Measurements from ENCODE around the gene FMNL2.

The FMNL2 gene

DNA sequence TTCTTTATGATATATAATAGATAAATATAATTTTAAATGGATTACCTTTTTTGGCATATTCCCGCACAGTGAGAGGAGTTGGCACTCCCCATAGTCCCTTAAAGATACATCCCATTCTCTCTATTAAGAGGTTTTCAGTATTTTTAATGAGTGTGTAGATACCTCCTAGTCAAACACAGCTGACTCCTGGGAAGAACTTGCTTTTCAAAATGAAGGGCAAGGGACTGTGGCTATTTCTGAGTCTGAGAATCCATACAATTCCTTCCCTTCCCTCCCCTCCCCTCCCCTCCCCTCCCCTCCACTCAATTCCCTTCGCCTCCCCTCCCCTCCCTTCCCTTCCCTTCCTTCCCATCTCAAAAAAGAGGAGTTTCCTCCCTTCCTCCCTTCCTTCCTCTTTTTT, 288.8 kb downstream of the FMNL2 start:
- no peak overlapping the region for H3K14ac ChIP-seq (ENCODE audit: low read length)
- WGBS, 2 donors (ENCODE audit: extremely low coverage in 2 of 2, insufficient read length in 2 of 2, insufficient replicate concordance in 1 of 2) = no CpG with 5 or more reads among the region's 2 CpGs
- peaks cover 22 to 91% of the 10 kb centered on the region in 2 donors for H3K36me3 ChIP-seq (replicated peaks in 1 of 2; ENCODE audit: control insufficient read depth in 2 of 2, insufficient read depth in 2 of 2, low read length in 2 of 2)

DNA sequence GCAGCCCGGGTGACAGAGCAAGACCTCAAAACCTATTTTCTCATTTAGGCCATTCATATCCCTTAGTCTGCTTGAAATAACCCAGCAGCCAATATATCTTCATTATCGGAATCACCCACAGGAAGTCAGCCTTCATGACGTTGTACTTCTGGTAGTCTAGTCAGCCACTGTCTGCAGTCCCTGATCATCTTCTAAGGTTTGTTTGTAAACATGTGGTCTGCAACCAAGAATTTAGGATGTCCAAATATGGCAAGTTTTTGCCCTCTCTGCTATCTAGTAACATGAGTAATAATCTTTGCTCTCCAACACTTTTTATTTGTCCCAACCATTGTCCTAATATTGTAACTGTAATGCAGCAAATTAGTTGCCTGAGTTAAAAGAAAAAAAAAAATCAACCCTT, 289.8 kb downstream of the FMNL2 start:
- peaks cover 16 to 92% of the 10 kb centered on the region in 2 donors for H3K36me3 ChIP-seq (replicated peaks in 1 of 2; ENCODE audit: control insufficient read depth in 2 of 2, insufficient read depth in 2 of 2, low read length in 2 of 2)

More for the DNA sequence above, 288.8 kb downstream of the FMNL2 start:
- H3K79me1 ChIP-seq (ENCODE audit: low read depth, low read length) = no peaks in the 10 kb centered on the region
- no peak overlapping the region for H4K91ac ChIP-seq (ENCODE audit: low read depth, low read length, poor library complexity)
- no peak overlapping the region for H3K4ac ChIP-seq (ENCODE audit: low read length)
- no peak overlapping the region for H3K18ac ChIP-seq (ENCODE audit: low read length)
- H2BK5ac ChIP-seq (ENCODE audit: low read length) = no peak overlapping the region
- H4K8ac ChIP-seq (ENCODE audit: low read depth, low read length) = no peak overlapping the region
- H3K4me3 ChIP-seq (ENCODE audit: low read length in 2 of 2) = no peak overlapping the region
- no peak overlapping the region for H2AK5ac ChIP-seq (ENCODE audit: low read depth, low read length)
- no peak overlapping the region for H3K4me2 ChIP-seq (ENCODE audit: insufficient read depth, low read length, poor library complexity, severe bottlenecking)
- no peak overlapping the region for H3K23ac ChIP-seq (ENCODE audit: low read depth, low read length, poor library complexity)
- H2BK12ac ChIP-seq (ENCODE audit: low read length) = no peak overlapping the region
- H3K9me3 ChIP-seq (replicated peaks in 1 of 2; ENCODE audit: control insufficient read depth in 2 of 2, insufficient read depth in 1 of 2, low read depth in 1 of 2, low read length in 2 of 2) = no peaks in the 10 kb centered on the region
- DNase-seq (ENCODE audit: low spot score) = no peak
- H3K27ac ChIP-seq (replicated peaks; ENCODE audit: low read length) = no peak overlapping the region
- H3K9ac ChIP-seq (ENCODE audit: low read depth, low read length, poor library complexity) = no peak overlapping the region
- H3K27me3 ChIP-seq (ENCODE audit: control insufficient read depth in 3 of 3, insufficient read depth in 3 of 3, low read depth in 1 of 3, low read length in 3 of 3) = no peaks in the 10 kb centered on the region
- peaks cover 0 to 7% of the 10 kb centered on the region in 2 donors for H3K4me1 ChIP-seq (ENCODE audit: control insufficient read depth in 2 of 2, insufficient read depth in 1 of 2, low read depth in 1 of 2, low read length in 2 of 2)
- no peak overlapping the region for H2BK120ac ChIP-seq (ENCODE audit: low read depth, low read length)
- H2AFZ ChIP-seq (ENCODE audit: low read length) = no peak overlapping the region
- H2BK15ac ChIP-seq (ENCODE audit: low read length) = no peak overlapping the region

DNA sequence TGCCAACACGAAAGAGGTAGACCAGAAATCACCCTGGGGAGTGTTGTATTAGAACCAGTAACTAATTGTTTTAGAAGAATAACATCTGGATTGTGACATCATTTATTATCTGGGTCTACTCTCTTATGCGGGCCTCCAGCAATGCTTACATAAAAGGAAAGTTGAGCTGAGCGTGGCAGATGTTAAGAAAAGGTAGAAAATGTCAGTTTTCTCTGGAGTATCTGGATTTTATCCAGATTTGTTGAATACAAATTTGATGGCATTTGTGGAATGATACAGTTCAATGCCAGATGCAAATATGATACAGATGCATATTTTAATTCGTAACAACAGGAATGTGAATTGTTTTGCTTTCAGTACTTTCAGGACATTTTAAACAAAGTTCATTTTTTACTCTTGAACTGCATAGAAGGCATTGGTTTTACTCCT, 292.0 kb downstream of the FMNL2 start:
- no peak for DNase-seq (ENCODE audit: low spot score)
- peaks cover 0 to 7% of the 10 kb centered on the region in 2 donors for H3K4me1 ChIP-seq (ENCODE audit: control insufficient read depth in 2 of 2, insufficient read depth in 1 of 2, low read depth in 1 of 2, low read length in 2 of 2)
- no peak overlapping the region for H4K91ac ChIP-seq (ENCODE audit: low read depth, low read length, poor library complexity)
- H2AK5ac ChIP-seq (ENCODE audit: low read depth, low read length) = no peak overlapping the region
- no CpG with 5 or more reads among the region's 4 CpGs for WGBS, 2 donors (ENCODE audit: extremely low coverage in 2 of 2, insufficient read length in 2 of 2, insufficient replicate concordance in 1 of 2)
- no peaks in the 10 kb centered on the region for H3K9me3 ChIP-seq (replicated peaks in 1 of 2; ENCODE audit: control insufficient read depth in 2 of 2, insufficient read depth in 1 of 2, low read depth in 1 of 2, low read length in 2 of 2)
- peaks cover 12 to 90% of the 10 kb centered on the region in 2 donors for H3K36me3 ChIP-seq (replicated peaks in 1 of 2; ENCODE audit: control insufficient read depth in 2 of 2, insufficient read depth in 2 of 2, low read length in 2 of 2)
- H4K8ac ChIP-seq (ENCODE audit: low read depth, low read length) = no peak overlapping the region
- H2AFZ ChIP-seq (ENCODE audit: low read length) = no peak overlapping the region
- no peak overlapping the region for H2BK12ac ChIP-seq (ENCODE audit: low read length)
- no peak overlapping the region for H3K4ac ChIP-seq (ENCODE audit: low read length)
- H2BK120ac ChIP-seq (ENCODE audit: low read depth, low read length) = no peak overlapping the region
- no peak overlapping the region for H3K9ac ChIP-seq (ENCODE audit: low read depth, low read length, poor library complexity)
- H3K27me3 ChIP-seq (ENCODE audit: control insufficient read depth in 3 of 3, insufficient read depth in 3 of 3, low read depth in 1 of 3, low read length in 3 of 3) = no peaks in the 10 kb centered on the region
- H3K18ac ChIP-seq (ENCODE audit: low read length) = no peak overlapping the region
- H3K4me3 ChIP-seq (ENCODE audit: low read length in 2 of 2) = no peak overlapping the region
- no peaks in the 10 kb centered on the region for H3K79me1 ChIP-seq (ENCODE audit: low read depth, low read length)
- no peak overlapping the region for H2BK15ac ChIP-seq (ENCODE audit: low read length)
- no peak overlapping the region for H2BK5ac ChIP-seq (ENCODE audit: low read length)
- no peak overlapping the region for H3K14ac ChIP-seq (ENCODE audit: low read length)
- H3K23ac ChIP-seq (ENCODE audit: low read depth, low read length, poor library complexity) = no peak overlapping the region
- no peak overlapping the region for H3K27ac ChIP-seq (replicated peaks; ENCODE audit: low read length)
- no peak overlapping the region for H3K4me2 ChIP-seq (ENCODE audit: insufficient read depth, low read length, poor library complexity, severe bottlenecking)

More for the DNA sequence above, 289.8 kb downstream of the FMNL2 start:
- Histone ChIP-seq H2BK15ac (ENCODE audit: low read length) (no peak overlapping the region), H2AK5ac (ENCODE audit: low read depth, low read length) (no peak overlapping the region), H3K9ac (ENCODE audit: low read depth, low read length, poor library complexity) (no peak overlapping the region), H3K14ac (ENCODE audit: low read length) (no peak overlapping the region), H3K27me3 (ENCODE audit: control insufficient read depth in 3 of 3, insufficient read depth in 3 of 3, low read depth in 1 of 3, low read length in 3 of 3) (no peaks in the 10 kb centered on the region), H4K8ac (ENCODE audit: low read depth, low read length) (no peak overlapping the region), H3K4me3 (ENCODE audit: low read length in 2 of 2) (no peak overlapping the region), H3K18ac (ENCODE audit: low read length) (no peak overlapping the region), H2AFZ (ENCODE audit: low read length) (no peak overlapping the region), H3K4ac (ENCODE audit: low read length) (no peak overlapping the region), H3K4me2 (ENCODE audit: insufficient read depth, low read length, poor library complexity, severe bottlenecking) (no peak overlapping the region), H3K4me1 (ENCODE audit: control insufficient read depth in 2 of 2, insufficient read depth in 1 of 2, low read depth in 1 of 2, low read length in 2 of 2) (peaks cover 0 to 7% of the 10 kb centered on the region in 2 donors), H2BK120ac (ENCODE audit: low read depth, low read length) (no peak overlapping the region), H3K23ac (ENCODE audit: low read depth, low read length, poor library complexity) (no peak overlapping the region), H3K27ac (replicated peaks; ENCODE audit: low read length) (no peak overlapping the region), H2BK5ac (ENCODE audit: low read length) (no peak overlapping the region), H3K79me1 (ENCODE audit: low read depth, low read length) (no peaks in the 10 kb centered on the region), H3K9me3 (replicated peaks in 1 of 2; ENCODE audit: control insufficient read depth in 2 of 2, insufficient read depth in 1 of 2, low read depth in 1 of 2, low read length in 2 of 2) (no peaks in the 10 kb centered on the region), H2BK12ac (ENCODE audit: low read length) (no peak overlapping the region), H4K91ac (ENCODE audit: low read depth, low read length, poor library complexity) (no peak overlapping the region)
- DNase-seq (ENCODE audit: low spot score) = no peak
- no CpG with 5 or more reads among the region's 3 CpGs for WGBS, 2 donors (ENCODE audit: extremely low coverage in 2 of 2, insufficient read length in 2 of 2, insufficient replicate concordance in 1 of 2)

DNA sequence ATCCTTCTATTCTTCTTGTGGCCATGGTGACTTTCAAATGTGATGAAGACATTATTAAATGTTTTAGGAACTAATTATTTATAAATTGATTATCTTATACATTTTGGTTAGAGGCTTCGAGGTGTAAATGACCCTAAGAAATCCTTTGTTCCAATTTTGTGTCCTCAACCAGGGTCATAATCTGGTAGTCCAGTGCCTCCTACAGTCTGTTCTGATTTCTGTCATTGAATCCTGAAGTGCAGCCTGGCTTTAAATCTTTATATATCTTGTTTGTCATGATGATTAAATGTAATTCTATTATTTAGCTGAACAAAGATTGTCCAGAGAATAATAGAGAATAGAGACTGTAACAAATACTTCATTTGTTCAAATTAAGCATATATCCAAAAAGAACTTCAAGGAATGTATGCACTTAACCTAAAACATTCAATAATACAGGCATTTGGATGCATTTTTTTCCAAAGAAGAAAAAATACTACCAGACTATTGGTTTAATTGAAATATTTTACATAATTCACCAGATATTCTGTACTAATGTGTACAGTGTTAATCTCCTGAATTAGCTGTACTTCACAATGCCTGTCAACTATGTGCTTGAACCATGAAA, 292.5 kb downstream of the FMNL2 start:
- WGBS, 2 donors (ENCODE audit: extremely low coverage in 2 of 2, insufficient read length in 2 of 2, insufficient replicate concordance in 1 of 2) = no CpG with 5 or more reads among the region's 1 CpG

More for the DNA sequence above, 292.5 kb downstream of the FMNL2 start:
- Histone ChIP-seq H3K14ac (ENCODE audit: low read length) (no peak overlapping the region), H2BK120ac (ENCODE audit: low read depth, low read length) (no peak overlapping the region), H2BK5ac (ENCODE audit: low read length) (no peak overlapping the region), H2BK15ac (ENCODE audit: low read length) (no peak overlapping the region), H2AFZ (ENCODE audit: low read length) (no peak overlapping the region), H3K4me2 (ENCODE audit: insufficient read depth, low read length, poor library complexity, severe bottlenecking) (no peak overlapping the region), H3K9me3 (replicated peaks in 1 of 2; ENCODE audit: control insufficient read depth in 2 of 2, insufficient read depth in 1 of 2, low read depth in 1 of 2, low read length in 2 of 2) (no peaks in the 10 kb centered on the region), H3K23ac (ENCODE audit: low read depth, low read length, poor library complexity) (no peak overlapping the region), H3K18ac (ENCODE audit: low read length) (no peak overlapping the region), H2AK5ac (ENCODE audit: low read depth, low read length) (no peak overlapping the region), H3K79me1 (ENCODE audit: low read depth, low read length) (no peaks in the 10 kb centered on the region), H3K27ac (replicated peaks; ENCODE audit: low read length) (no peak overlapping the region), H3K4ac (ENCODE audit: low read length) (no peak overlapping the region), H3K36me3 (replicated peaks in 1 of 2; ENCODE audit: control insufficient read depth in 2 of 2, insufficient read depth in 2 of 2, low read length in 2 of 2) (peaks cover 15 to 90% of the 10 kb centered on the region in 2 donors), H3K4me3 (ENCODE audit: low read length in 2 of 2) (no peak overlapping the region), H3K27me3 (ENCODE audit: control insufficient read depth in 3 of 3, insufficient read depth in 3 of 3, low read depth in 1 of 3, low read length in 3 of 3) (no peaks in the 10 kb centered on the region), H4K8ac (ENCODE audit: low read depth, low read length) (no peak overlapping the region), H3K9ac (ENCODE audit: low read depth, low read length, poor library complexity) (no peak overlapping the region), H2BK12ac (ENCODE audit: low read length) (no peak overlapping the region), H4K91ac (ENCODE audit: low read depth, low read length, poor library complexity) (no peak overlapping the region), H3K4me1 (ENCODE audit: control insufficient read depth in 2 of 2, insufficient read depth in 1 of 2, low read depth in 1 of 2, low read length in 2 of 2) (peaks cover 0 to 7% of the 10 kb centered on the region in 2 donors)
- DNase-seq (ENCODE audit: low spot score) = no peak
